ENCODE measurements around the gene IFI27. TPM values are rescaled to one million over a fixed set of nuclear protein-coding genes. Genes with fewer than 3 reads are reported as not detected.

The IFI27 gene
- total RNA-seq, 4 donors from 2014 or later: 65.6 to 179 (median 123) TPM

- Histone ChIP-seq H3K4me3 (no peak overlapping the region), H3K27ac (no peak overlapping the region), H3K4me1 (no peaks in the 10 kb centered on the region), H3K27me3 (peaks cover 0 to 14% (median 4%) of the 10 kb centered on the region in 3 donors), H3K36me3 (no peaks in the 10 kb centered on the region), H3K9me3 (no peaks in the 10 kb centered on the region)
- ATAC-seq (no peak), DNase-seq (no peak)
- intact Hi-C loops (cut with DNase I; ENCODE audit: low total_unique reads): no loop called here
- TF ChIP-seq, protein P1, sequence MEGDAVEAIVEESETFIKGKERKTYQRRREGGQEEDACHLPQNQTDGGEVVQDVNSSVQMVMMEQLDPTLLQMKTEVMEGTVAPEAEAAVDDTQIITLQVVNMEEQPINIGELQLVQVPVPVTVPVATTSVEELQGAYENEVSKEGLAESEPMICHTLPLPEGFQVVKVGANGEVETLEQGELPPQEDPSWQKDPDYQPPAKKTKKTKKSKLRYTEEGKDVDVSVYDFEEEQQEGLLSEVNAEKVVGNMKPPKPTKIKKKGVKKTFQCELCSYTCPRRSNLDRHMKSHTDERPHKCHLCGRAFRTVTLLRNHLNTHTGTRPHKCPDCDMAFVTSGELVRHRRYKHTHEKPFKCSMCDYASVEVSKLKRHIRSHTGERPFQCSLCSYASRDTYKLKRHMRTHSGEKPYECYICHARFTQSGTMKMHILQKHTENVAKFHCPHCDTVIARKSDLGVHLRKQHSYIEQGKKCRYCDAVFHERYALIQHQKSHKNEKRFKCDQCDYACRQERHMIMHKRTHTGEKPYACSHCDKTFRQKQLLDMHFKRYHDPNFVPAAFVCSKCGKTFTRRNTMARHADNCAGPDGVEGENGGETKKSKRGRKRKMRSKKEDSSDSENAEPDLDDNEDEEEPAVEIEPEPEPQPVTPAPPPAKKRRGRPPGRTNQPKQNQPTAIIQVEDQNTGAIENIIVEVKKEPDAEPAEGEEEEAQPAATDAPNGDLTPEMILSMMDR (IDR thresholded peaks at IDR 0.05 in 4 of 5, conservative IDR thresholded peaks at IDR 0.05 in 1 of 5): no peak
- no peak for TF ChIP-seq POLR2A (IDR thresholded peaks at IDR 0.05)
- in situ Hi-C loops (cut with MboI; ENCODE audit: low sequenced_read_pairs in 4 of 4): no loop called here
Measured at GRCh38 chr14:94161981-94162380, 51.4 kb downstream of the IFI27 start.

DNA sequence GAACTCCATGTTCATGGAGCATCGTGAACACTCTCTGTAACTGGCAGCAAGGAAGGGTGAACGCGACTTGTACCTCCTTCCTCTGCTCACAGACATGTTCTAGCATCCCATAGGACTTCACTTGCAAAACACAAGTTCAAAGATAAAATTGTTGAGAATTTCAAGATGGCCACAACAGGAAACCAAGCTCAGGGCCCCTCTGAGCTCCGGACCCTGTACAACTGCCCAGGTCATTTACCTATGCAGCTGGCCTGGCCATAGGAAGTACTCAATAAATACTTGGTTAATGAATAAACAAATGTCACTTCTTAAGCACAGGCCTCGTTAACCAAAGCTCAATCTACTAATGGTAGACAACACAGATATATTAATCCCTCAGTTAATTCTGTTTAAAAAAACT lies 51.9 kb downstream of the IFI27 start:
- no peak for ATAC-seq
- Histone ChIP-seq H3K27ac (no peak overlapping the region), H3K36me3 (no peaks in the 10 kb centered on the region), H3K4me3 (no peak overlapping the region), H3K27me3 (peaks cover 0 to 14% (median 4%) of the 10 kb centered on the region in 3 donors), H3K4me1 (no peaks in the 10 kb centered on the region), H3K9me3 (no peaks in the 10 kb centered on the region)
- no peak for DNase-seq
- intact Hi-C loops (cut with DNase I; ENCODE audit: low total_unique reads) (no loop called here), in situ Hi-C loops (cut with MboI; ENCODE audit: low sequenced_read_pairs in 4 of 4) (no loop called here)
- TF ChIP-seq POLR2A (IDR thresholded peaks at IDR 0.05): no peak
- TF ChIP-seq, protein P1 (IDR thresholded peaks at IDR 0.05 in 4 of 5, conservative IDR thresholded peaks at IDR 0.05 in 1 of 5): no peak

DNA sequence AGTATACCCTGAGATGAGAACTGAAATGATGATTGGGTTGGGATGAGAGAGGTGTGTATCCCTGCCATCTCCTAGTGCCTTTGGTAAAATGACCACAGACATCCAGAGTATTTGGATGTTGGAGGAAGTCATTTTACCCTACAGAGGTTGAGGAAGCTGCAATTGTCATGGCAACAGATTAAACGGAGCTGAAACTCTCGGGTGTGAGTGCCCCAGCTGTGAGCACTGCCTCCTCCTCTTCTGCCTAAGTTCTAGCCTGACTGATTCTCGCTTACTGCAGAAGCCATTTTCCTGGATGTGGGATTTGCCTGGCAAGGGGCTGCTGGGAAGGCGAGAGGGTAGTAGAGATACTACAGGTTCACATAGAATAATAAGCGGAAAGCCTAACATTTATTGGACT lies 53.3 kb downstream of the IFI27 start:
- DNase-seq: no peak
- no peak overlapping the region for H3K27ac ChIP-seq
- ATAC-seq: no peak
- no peaks in the 10 kb centered on the region for H3K9me3 ChIP-seq
- intact Hi-C loops (cut with DNase I; ENCODE audit: low total_unique reads): no loop called here
- in situ Hi-C loops (cut with MboI; ENCODE audit: low sequenced_read_pairs in 4 of 4): no loop called here
- H3K27me3 ChIP-seq: peaks cover 0 to 14% (median 4%) of the 10 kb centered on the region in 3 donors
- no peaks in the 10 kb centered on the region for H3K4me1 ChIP-seq
- H3K4me3 ChIP-seq: no peak overlapping the region
- TF ChIP-seq POLR2A (IDR thresholded peaks at IDR 0.05): no peak
- TF ChIP-seq, protein P1 (IDR thresholded peaks at IDR 0.05 in 4 of 5, conservative IDR thresholded peaks at IDR 0.05 in 1 of 5): no peak
- no peaks in the 10 kb centered on the region for H3K36me3 ChIP-seq

GRCh38 chr14:94164685-94165431 lies 54.3 kb downstream of the IFI27 start:
- Histone ChIP-seq H3K9me3 (no peaks in the 10 kb centered on the region), H3K27me3 (peaks cover 0 to 14% (median 4%) of the 10 kb centered on the region in 3 donors), H3K36me3 (no peaks in the 10 kb centered on the region), H3K4me3 (no peak overlapping the region), H3K4me1 (no peaks in the 10 kb centered on the region), H3K27ac (no peak overlapping the region)
- intact Hi-C loops (cut with DNase I; ENCODE audit: low total_unique reads) (no loop called here), in situ Hi-C loops (cut with MboI; ENCODE audit: low sequenced_read_pairs in 4 of 4) (no loop called here)
- DNase-seq (no peak), ATAC-seq (no peak)
- TF ChIP-seq, protein P1 (IDR thresholded peaks at IDR 0.05 in 4 of 5, conservative IDR thresholded peaks at IDR 0.05 in 1 of 5): no peak
- TF ChIP-seq POLR2A (IDR thresholded peaks at IDR 0.05): no peak
